Esophagus mucosa (tissue), 1 donor: ENCODE results near the gene WIPF2. TPM values are rescaled to one million over a fixed set of nuclear protein-coding genes. Genes with fewer than 3 reads are reported as not detected.

Source experiments
- ATAC-seq: fragments of 200-7000 bp; cut with Tn5 transposase; one replicate; pipeline ENCODE4 v1.9.1; 2020
- total RNA-seq: library from RNA; stranded (reverse); gene quantifications from one replicate; pipeline ENCODE4 v1.2.4, GENCODE V29; 2023
- donor health status: DM: yes; HTN: yes; CAD: no.

Gene WIPF2, protein sequence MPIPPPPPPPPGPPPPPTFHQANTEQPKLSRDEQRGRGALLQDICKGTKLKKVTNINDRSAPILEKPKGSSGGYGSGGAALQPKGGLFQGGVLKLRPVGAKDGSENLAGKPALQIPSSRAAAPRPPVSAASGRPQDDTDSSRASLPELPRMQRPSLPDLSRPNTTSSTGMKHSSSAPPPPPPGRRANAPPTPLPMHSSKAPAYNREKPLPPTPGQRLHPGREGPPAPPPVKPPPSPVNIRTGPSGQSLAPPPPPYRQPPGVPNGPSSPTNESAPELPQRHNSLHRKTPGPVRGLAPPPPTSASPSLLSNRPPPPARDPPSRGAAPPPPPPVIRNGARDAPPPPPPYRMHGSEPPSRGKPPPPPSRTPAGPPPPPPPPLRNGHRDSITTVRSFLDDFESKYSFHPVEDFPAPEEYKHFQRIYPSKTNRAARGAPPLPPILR
- total RNA-seq = 27.2 TPM

DNA sequence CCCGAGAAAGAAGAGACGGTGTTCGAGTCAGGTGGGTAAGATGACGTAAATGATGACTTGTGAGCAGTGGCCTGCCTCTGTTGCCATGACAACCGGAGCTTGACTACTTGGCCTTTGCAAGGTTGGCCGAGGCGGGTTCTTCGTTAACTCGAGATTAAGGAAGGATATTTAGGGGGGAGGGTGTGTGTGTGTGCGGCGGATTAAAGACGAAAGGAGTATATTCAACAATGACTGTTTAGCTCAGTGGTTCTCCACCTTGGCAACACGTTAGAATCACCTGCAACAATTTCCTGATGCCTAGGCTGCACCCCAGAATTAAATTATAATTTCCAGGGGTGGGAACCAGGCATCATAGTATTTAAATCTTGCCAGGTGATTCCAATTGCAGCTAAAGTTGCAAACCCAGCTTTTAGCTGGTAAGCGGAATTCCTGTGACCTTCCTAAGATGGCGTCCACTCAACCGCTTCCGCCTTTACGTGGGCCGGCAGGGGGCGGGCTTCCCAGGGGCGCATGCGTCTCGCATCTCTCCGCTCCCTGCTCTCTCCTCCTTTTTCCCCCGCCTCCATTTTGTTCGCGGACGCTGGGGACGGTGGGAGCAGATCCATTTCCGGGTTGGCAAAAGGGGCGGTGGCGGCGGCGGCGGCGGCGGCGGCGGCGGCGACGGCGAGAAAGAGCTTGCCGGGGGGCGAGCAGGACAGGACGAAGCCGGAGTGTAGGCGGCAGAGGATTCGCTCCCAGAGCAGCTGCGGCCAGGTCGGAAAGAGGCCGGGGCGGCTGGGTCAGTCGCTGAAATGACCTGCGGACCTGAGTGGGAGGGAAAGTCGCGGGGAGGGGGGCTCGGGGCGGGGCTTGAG lies at the start of gene WIPF2:
TSS of gene WIPF2 (plus strand) at position 565 of the 854 bp plus-strand sequence. CDS start 37,156 bp downstream, outside the sequence.
- peak; percentile 97 for ATAC-seq

- no peak for ATAC-seq
Measured at GRCh38 chr17:40170325-40170724, 48.8 kb upstream of the WIPF2 start.

- ATAC-seq = no peak
Measured at GRCh38 chr17:40171750-40172149, 47.4 kb upstream of the WIPF2 start.

DNA sequence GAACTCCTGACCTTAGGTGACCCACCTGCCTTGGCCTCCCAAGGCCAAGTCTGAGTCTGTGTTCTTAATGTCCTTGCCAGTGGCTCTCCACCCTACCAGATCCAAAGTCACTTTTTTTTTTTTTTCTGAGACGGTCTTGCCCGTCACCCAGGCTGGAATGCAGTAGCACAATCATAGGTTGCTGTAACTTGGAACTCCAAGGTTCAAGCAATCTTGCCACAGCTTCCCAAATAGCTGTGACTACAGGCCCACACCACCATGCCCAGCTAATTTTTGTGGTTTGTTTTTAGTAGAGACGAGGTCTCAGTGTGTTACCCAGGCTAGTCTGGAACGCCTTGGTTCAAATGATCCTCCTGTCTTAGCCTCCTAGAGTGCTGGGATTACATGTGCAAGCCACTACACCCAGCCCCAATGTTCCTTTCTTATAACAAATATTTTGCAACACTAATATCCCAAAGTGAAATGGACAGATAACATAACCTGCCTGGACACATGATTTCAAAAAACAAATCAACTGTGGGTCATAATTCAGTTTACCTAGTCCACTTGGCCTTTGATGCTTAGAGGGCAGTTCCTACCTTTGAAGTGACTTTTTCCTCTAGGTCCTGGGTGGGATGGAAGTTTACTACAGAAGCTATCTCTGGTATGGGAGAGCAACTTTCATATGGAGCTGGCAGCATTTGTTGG lies 45.9 kb upstream of the WIPF2 start:
- no peak for ATAC-seq

DNA sequence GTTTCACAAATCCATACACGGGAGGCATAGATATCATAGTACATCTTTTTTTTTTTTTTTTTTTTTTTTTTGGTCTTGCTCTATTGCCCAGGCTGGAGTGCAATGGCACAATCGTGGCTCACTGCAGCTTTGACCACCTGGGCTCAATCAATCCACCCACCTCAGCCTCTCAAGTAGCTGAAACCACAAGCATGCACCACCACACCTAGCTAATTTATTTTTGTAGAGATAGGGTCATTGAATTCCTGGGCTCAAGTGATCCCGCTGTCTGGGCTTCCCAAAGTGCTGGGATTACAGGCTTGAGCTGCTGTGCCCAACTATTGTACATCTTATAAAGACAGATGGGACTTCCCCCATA lies 45.3 kb upstream of the WIPF2 start:
- no peak for ATAC-seq

DNA sequence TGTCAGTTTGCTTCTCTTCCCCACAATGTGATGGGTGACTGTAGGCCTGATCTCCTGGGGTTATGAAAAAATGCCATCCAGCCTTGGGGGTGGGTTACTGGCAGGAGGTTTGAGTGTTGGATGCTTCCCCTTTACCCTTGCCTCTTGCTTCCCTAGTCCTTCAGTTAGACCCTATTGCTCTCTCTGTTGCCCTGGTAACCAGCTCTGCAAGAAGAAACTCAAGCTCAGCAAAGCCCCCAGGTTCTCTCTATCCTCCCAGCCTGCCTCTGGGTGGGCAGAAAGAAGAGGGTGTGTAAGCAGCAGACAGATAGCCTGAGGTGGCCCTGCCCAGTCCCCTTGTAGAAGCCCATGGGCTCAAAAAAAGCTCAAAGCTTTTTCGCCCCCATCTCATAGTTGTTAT lies 44.6 kb upstream of the WIPF2 start:
- no peak for ATAC-seq

- peak; percentile 73 for ATAC-seq
Measured at GRCh38 chr17:40175928-40176753, 43.0 kb upstream of the WIPF2 start.

- peak; percentile 80 for ATAC-seq
Measured at GRCh38 chr17:40176754-40177110, 42.4 kb upstream of the WIPF2 start.

DNA sequence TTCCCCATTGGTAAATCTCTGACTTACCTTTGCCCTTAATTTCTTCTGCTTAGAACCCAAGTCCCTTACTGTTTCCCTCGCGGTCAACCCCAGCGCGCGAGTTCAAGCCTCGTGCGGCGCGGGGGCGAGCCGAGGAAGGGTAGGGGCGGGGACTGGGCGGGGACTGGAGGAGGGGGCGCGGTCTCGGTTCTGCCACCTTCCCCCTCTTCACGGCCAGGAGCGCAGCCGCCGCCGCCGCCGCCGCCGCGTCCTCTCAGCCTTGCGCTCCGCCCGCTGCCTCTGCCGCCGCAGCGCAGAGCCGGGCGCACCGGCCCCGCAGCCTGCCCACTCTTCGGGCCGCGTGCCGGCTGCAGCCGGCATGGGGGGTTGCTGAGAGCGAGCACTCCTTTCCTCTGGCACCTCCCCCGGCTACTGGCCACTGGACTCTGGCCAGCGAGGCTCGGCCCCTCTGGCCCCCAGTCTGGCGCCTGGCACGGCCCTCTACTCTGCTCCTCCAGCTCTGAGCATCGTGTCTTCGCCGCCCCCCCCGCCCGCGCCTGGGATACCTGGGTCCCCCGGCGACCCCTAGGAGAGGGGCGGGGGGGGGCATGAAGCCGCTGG lies 41.7 kb upstream of the WIPF2 start, which contains the start of gene RAPGEFL1:
TSS of gene RAPGEFL1 (plus strand) at position 196 of the 600 bp plus-strand sequence. CDS start at position 588, 392 bp downstream.
- ATAC-seq = peak; percentile 63

GRCh38 chr17:40178021-40178601 lies 41.0 kb upstream of the WIPF2 start:
- ATAC-seq = no peak

- ATAC-seq = no peak
Measured at GRCh38 chr17:40178660-40179059, 40.4 kb upstream of the WIPF2 start.

- peak; percentile 14 for ATAC-seq
Measured at GRCh38 chr17:40179923-40180659, 39.0 kb upstream of the WIPF2 start.

GRCh38 chr17:40180694-40181093 lies 38.4 kb upstream of the WIPF2 start:
- peak; percentile 68 for ATAC-seq

- ATAC-seq = no peak
Measured at GRCh38 chr17:40181205-40181604, 37.9 kb upstream of the WIPF2 start.

DNA sequence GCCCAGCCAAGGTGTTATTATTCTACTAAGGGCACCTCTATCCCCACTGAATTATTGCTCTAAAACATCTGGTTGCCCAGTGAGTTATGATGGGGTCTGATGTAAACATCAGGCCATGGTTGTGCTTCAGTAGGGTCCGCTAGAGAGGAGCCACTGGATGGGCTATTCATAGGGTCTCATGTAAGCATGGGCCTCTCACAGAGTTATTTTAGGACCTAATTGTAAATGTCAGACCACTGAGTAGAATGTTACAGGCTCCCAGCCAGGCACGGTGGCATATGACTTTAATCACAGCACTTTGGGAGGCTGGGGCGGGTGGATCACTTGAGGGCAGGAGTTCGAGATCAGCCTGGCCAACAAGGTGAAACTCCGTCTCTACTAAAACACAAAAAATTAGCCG lies 36.5 kb upstream of the WIPF2 start:
- ATAC-seq = no peak

- ATAC-seq = no peak
Measured at GRCh38 chr17:40187238-40187637, 31.9 kb upstream of the WIPF2 start.

DNA sequence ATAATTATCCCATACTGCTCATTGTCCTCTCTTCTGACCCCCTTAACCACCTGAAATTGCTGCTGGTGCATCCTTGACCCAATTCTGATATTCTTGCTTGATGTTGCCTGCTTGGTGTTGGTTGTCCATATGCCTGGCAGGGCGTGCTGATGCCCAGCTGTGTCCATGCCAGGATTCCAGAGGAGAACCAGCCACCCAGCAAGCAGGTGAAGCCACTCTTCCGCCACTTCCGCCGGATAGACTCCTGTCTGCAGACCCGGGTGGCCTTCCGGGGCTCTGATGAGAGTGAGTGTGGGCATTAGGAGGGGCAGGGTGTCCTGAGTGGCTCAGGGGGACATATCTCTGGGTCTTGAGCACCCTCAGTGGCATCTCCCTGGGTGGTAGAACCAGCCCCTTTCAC lies 30.4 kb upstream of the WIPF2 start:
- no peak for ATAC-seq

GRCh38 chr17:40190197-40191021 lies 28.7 kb upstream of the WIPF2 start:
- peak; percentile 7 for ATAC-seq
